Stomach smooth muscle (tissue), 2 donors: ENCODE measurements around the gene LDLRAD4.
"Not testable (repeated sequence)": the region's sequence is repeated elsewhere in the genome, so short reads cannot be mapped to it uniquely, and the experiment has no call there.

ENCODE experiments used
- H3K27ac ChIP-seq: one replicate; pipeline ENCODE4 v1.7.0; 2013; ENCODE audit warnings: mild to moderate bottlenecking, low read length, inconsistent platforms
- H3K27me3 ChIP-seq, 2 donors: one replicate each; pipeline ENCODE4 v1.7.0; 2013; ENCODE audit warnings: low read length in 2 of 2; ENCODE audit not compliant: insufficient read depth in 2 of 2, control insufficient read depth in 1 of 2
- H3K36me3 ChIP-seq, 2 donors: one replicate each; pipeline ENCODE4 v1.7.0; 2013; ENCODE audit warnings: low read length in 2 of 2; ENCODE audit not compliant: control insufficient read depth in 2 of 2, insufficient read depth in 2 of 2
- H3K4me1 ChIP-seq: one replicate; pipeline ENCODE4 v1.7.0; 2013; ENCODE audit warnings: low read length; ENCODE audit not compliant: control insufficient read depth, insufficient read depth
- H3K4me3 ChIP-seq, 2 donors: one replicate each; pipeline ENCODE4 v1.7.0; 2013; ENCODE audit warnings: low read length in 2 of 2
- H3K9ac ChIP-seq, 2 donors: one replicate each; pipeline ENCODE4 v1.7.0; 2013; ENCODE audit warnings: low read length in 2 of 2, mild to moderate bottlenecking in 1 of 2
- H3K9me3 ChIP-seq, 2 donors: one replicate each; pipeline ENCODE4 v1.7.0; 2013; ENCODE audit warnings: low read length in 2 of 2; ENCODE audit not compliant: control insufficient read depth in 2 of 2
- donor health status: healthy.
- donor health status: Pancreatic carcinoma.

The LDLRAD4 gene

DNA sequence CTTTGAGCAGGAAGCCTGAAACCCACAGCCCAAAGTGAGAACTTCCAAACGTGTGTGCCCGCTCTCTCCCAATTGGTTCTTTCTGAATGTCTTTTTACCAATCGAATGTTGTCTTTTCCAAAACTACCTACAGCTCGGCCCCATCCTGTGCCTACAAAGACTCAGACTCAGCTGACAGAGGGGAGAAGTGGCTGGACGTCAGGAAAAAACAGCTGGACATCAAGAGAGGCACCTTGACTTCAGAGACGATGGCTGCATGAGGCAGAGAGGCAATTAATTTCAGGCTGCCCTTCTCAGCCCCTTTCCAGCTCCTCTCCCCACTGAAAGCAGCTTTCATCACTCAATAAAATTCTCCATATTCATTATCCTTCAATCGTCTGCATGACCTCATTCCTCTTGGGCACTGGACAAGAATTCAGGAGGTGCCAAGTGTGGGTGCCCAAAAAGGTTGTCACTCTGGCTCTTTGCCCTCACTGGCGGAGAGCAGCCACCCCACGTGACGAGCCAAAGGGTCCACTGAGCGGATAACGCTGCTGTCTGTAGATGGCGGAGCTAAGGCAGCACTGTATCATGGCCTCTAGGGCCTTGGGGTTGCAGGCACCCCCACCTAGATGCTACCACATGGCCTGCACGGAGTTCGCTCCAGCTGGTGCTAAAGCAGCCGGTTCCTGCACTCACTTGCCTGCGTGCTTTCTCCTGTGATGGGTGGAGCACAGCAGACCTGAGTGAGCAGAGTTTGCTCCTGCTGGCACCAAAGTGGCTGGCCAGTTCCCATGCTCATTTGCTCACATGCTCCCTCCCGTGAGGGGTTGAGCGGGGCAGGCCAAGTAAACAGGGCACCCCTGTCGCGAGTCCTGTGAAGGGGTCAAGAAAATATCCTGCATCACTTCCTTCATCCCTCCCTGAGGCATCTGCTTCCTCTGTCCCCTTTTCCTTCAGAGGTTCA lies 469.9 kb downstream of the LDLRAD4 start:
- no peak overlapping the region for H3K9ac ChIP-seq
- H3K9me3 ChIP-seq, result no peaks in the 10 kb centered on the region
- no peaks in the 10 kb centered on the region for H3K4me1 ChIP-seq
- no peak overlapping the region for H3K4me3 ChIP-seq
- H3K36me3 ChIP-seq, result no peaks in the 10 kb centered on the region
- no peak overlapping the region for H3K27ac ChIP-seq
- H3K27me3 ChIP-seq, result no peaks in the 10 kb centered on the region

DNA sequence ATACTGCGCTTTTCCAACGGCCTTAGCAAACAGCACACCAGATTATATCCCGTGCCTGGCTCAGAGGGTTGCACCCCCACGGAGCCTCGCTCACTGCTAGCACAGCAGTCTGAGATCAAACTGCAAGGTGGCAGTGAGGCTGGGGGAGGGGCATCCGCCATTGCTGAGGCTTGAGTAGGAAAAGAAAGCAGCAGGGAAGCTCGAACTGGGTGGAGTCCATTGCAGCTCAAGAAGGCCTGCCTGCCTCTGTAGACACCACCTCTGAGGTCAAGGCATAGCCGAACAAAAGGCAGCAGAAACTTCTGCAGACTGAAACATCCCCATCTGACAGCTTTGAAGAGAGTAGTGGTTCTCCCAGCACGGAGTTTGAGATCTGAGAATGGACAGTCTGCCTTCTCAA lies 471.5 kb downstream of the LDLRAD4 start:
- H3K4me3 ChIP-seq, H3K9me3 ChIP-seq, H3K9ac ChIP-seq, H3K4me1 ChIP-seq, H3K36me3 ChIP-seq, H3K27ac ChIP-seq, H3K27me3 ChIP-seq: not testable (repeated sequence)

DNA sequence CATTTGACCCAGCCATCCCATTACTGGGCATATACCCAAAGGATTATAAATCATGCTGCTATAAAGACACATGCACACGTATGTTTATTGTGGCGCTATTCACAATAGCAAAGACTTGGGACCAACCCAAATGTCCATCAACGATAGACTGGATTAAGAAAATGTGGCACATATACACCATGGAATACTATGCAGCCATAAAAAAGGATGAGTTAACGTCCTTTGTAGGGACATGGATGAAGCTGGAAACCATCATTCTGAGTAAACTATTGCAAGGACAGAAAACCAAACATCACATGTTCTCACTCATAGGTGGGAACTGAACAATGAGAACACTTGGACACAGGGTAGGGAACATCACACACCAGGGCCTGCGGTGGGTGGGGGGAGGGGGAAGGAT lies 476.8 kb downstream of the LDLRAD4 start:
- not testable (repeated sequence) for H3K4me1 ChIP-seq

DNA sequence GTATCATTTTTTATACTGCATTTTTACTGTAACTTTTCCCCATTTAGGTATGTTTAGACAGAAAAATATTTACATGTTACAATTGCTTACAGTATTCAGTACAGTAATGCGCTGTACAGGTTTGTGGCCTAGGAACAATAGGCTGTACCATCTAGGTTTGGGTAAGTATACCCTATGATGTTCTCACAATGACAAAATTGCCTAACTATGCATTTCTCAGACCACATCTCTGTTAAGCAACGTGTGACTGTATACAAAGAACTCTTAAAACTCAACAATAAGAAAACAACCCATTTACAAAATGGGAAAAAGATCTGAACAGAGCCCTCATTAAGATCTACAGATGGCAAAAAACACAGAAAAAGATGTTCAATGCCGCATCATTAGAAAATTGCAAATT lies 478.4 kb downstream of the LDLRAD4 start:
- Histone ChIP-seq H3K4me1 (no peaks in the 10 kb centered on the region), H3K9me3 (no peaks in the 10 kb centered on the region), H3K9ac (no peak overlapping the region), H3K36me3 (no peaks in the 10 kb centered on the region), H3K27ac (no peak overlapping the region), H3K4me3 (no peak overlapping the region), H3K27me3 (no peaks in the 10 kb centered on the region)

More for the DNA sequence above, 476.8 kb downstream of the LDLRAD4 start:
- H3K4me3 ChIP-seq, H3K36me3 ChIP-seq, H3K27me3 ChIP-seq, H3K9me3 ChIP-seq, H3K27ac ChIP-seq, H3K9ac ChIP-seq: not testable (repeated sequence)

DNA sequence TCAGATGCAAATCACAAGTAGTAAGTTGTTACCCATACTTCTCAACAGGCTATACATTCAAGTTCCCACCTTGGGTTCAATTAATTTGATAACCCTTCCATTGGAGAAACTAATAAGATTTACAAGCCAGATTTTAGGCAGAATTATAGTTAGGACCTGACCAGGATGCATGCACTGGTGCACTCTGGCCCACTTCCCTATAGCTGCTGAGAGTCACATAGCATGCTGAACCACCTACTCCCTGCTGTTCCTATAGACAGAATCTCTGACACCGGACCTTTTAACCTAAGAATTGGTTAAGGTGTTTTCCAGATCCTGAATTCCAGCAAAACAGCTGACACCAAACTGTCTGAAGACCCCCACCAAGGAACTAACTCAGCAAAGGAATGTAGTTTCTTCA lies 481.6 kb downstream of the LDLRAD4 start:
- no peak overlapping the region for H3K27ac ChIP-seq
- no peaks in the 10 kb centered on the region for H3K36me3 ChIP-seq
- no peaks in the 10 kb centered on the region for H3K9me3 ChIP-seq
- no peak overlapping the region for H3K9ac ChIP-seq
- H3K4me3 ChIP-seq, result no peak overlapping the region
- no peaks in the 10 kb centered on the region for H3K27me3 ChIP-seq
- H3K4me1 ChIP-seq, result no peaks in the 10 kb centered on the region
